Muscle layer of duodenum (tissue), 2 donors: Measurements from ENCODE around the gene SLC1A1.

Experiments
- H3K27ac ChIP-seq: one replicate; pipeline ENCODE4 v1.7.0; 2013; ENCODE audit warnings: mild to moderate bottlenecking, low read length
- H3K27me3 ChIP-seq: one replicate; pipeline ENCODE4 v1.7.0; 2013; ENCODE audit warnings: low read depth, mild to moderate bottlenecking, control low read depth, low read length
- H3K36me3 ChIP-seq, 2 donors: one replicate each; pipeline ENCODE4 v1.7.0; 2013; ENCODE audit warnings: low read length in 2 of 2, control low read depth in 1 of 2, mild to moderate bottlenecking in 1 of 2; ENCODE audit not compliant: insufficient read depth in 2 of 2, control insufficient read depth in 1 of 2
- H3K4me1 ChIP-seq, 2 donors: one replicate each; pipeline ENCODE4 v1.7.0; 2013; ENCODE audit warnings: low read length in 2 of 2, mild to moderate bottlenecking in 2 of 2, control low read depth in 1 of 2, moderate library complexity in 1 of 2; ENCODE audit not compliant: insufficient read depth in 2 of 2, control insufficient read depth in 1 of 2
- H3K4me3 ChIP-seq, 2 donors: one replicate each; pipeline ENCODE4 v1.7.0; 2013; ENCODE audit warnings: low read length in 2 of 2, low read depth in 1 of 2, mild to moderate bottlenecking in 1 of 2
- H3K9me3 ChIP-seq, 2 donors: one replicate each; pipeline ENCODE4 v1.7.0; 2013; ENCODE audit warnings: low read length in 2 of 2, control low read depth in 1 of 2, mild to moderate bottlenecking in 1 of 2; ENCODE audit not compliant: control insufficient read depth in 1 of 2
- donor health status: healthy.

The SLC1A1 gene

GRCh38 chr9:4489919-4490704, at the start of gene SLC1A1:
SLC1A1 (plus strand) TSS chr9:4490468; CDS start chr9:4490680, 212 bp downstream.
- Histone ChIP-seq H3K4me1 (peaks cover 7 to 17% of the 10 kb centered on the region in 2 donors), H3K36me3 (no peaks in the 10 kb centered on the region), H3K9me3 (no peaks in the 10 kb centered on the region), H3K27ac (no peak within 1 kb of the TSS), H3K4me3 (peak within 1 kb of the TSS; percentile 81 to 85), H3K27me3 (peaks cover 10% of the 10 kb centered on the region)

- Histone ChIP-seq H3K36me3 (no peaks in the 10 kb centered on the region), H3K27ac (no peak overlapping the region), H3K9me3 (no peaks in the 10 kb centered on the region), H3K4me3 (no peak overlapping the region), H3K4me1 (no peaks in the 10 kb centered on the region), H3K27me3 (no peaks in the 10 kb centered on the region)
Measured at GRCh38 chr9:4442806-4443205, 47.5 kb upstream of the SLC1A1 start.

GRCh38 chr9:4443439-4443838, 46.8 kb upstream of the SLC1A1 start:
- H3K9me3 ChIP-seq: no peaks in the 10 kb centered on the region
- no peaks in the 10 kb centered on the region for H3K36me3 ChIP-seq
- no peaks in the 10 kb centered on the region for H3K4me1 ChIP-seq
- H3K27me3 ChIP-seq: no peaks in the 10 kb centered on the region
- no peak overlapping the region for H3K4me3 ChIP-seq
- no peak overlapping the region for H3K27ac ChIP-seq

- Histone ChIP-seq H3K4me1 (no peaks in the 10 kb centered on the region), H3K9me3 (no peaks in the 10 kb centered on the region), H3K27me3 (no peaks in the 10 kb centered on the region), H3K4me3 (no peak overlapping the region), H3K27ac (no peak overlapping the region), H3K36me3 (no peaks in the 10 kb centered on the region)
Measured at GRCh38 chr9:4461437-4461836, 28.8 kb upstream of the SLC1A1 start.

GRCh38 chr9:4463824-4464223, 26.4 kb upstream of the SLC1A1 start:
- Histone ChIP-seq H3K4me3 (no peak overlapping the region), H3K36me3 (no peaks in the 10 kb centered on the region), H3K27ac (no peak overlapping the region), H3K4me1 (no peaks in the 10 kb centered on the region), H3K9me3 (peaks cover 0 to 2% of the 10 kb centered on the region in 2 donors), H3K27me3 (no peaks in the 10 kb centered on the region)

- Histone ChIP-seq H3K4me1 (no peaks in the 10 kb centered on the region), H3K27me3 (no peaks in the 10 kb centered on the region), H3K36me3 (no peaks in the 10 kb centered on the region), H3K9me3 (peaks cover 0 to 2% of the 10 kb centered on the region in 2 donors), H3K4me3 (no peak overlapping the region), H3K27ac (no peak overlapping the region)
Measured at GRCh38 chr9:4464911-4465513, 25.3 kb upstream of the SLC1A1 start.

- no peak overlapping the region for H3K4me3 ChIP-seq
- H3K27ac ChIP-seq: no peak overlapping the region
Measured at GRCh38 chr9:4465910-4466309, 24.4 kb upstream of the SLC1A1 start.

GRCh38 chr9:4475301-4475700, 15.0 kb upstream of the SLC1A1 start:
- Histone ChIP-seq H3K4me3 (no peak overlapping the region), H3K4me1 (no peaks in the 10 kb centered on the region), H3K27ac (no peak overlapping the region), H3K36me3 (no peaks in the 10 kb centered on the region), H3K27me3 (no peaks in the 10 kb centered on the region), H3K9me3 (no peaks in the 10 kb centered on the region)

More at GRCh38 chr9:4465910-4466309, 24.4 kb upstream of the SLC1A1 start:
- Histone ChIP-seq H3K27me3 (no peaks in the 10 kb centered on the region), H3K4me1 (no peaks in the 10 kb centered on the region), H3K9me3 (peaks cover 0 to 2% of the 10 kb centered on the region in 2 donors), H3K36me3 (no peaks in the 10 kb centered on the region)

- Histone ChIP-seq H3K36me3 (no peaks in the 10 kb centered on the region), H3K27me3 (peaks cover 5% of the 10 kb centered on the region)
Measured at GRCh38 chr9:4486176-4486575, 4.1 kb upstream of the SLC1A1 start.

GRCh38 chr9:4489562-4489918, 728 bp upstream of the SLC1A1 start:
- H3K27me3 ChIP-seq: peaks cover 10% of the 10 kb centered on the region
- no peak overlapping the region for H3K27ac ChIP-seq
- no peaks in the 10 kb centered on the region for H3K36me3 ChIP-seq
- H3K4me3 ChIP-seq: peak overlapping the region; percentile 81 to 85
- peaks cover 7 to 17% of the 10 kb centered on the region in 2 donors for H3K4me1 ChIP-seq
- no peaks in the 10 kb centered on the region for H3K9me3 ChIP-seq

More at GRCh38 chr9:4486176-4486575, 4.1 kb upstream of the SLC1A1 start:
- Histone ChIP-seq H3K4me1 (peaks cover 3 to 11% of the 10 kb centered on the region in 2 donors), H3K4me3 (no peak overlapping the region), H3K9me3 (no peaks in the 10 kb centered on the region), H3K27ac (no peak overlapping the region)

- Histone ChIP-seq H3K27ac (no peak overlapping the region), H3K27me3 (peaks cover 10% of the 10 kb centered on the region), H3K4me3 (peak overlapping the region; percentile 79 to 85), H3K36me3 (no peaks in the 10 kb centered on the region), H3K9me3 (no peaks in the 10 kb centered on the region), H3K4me1 (peaks cover 7 to 17% of the 10 kb centered on the region in 2 donors)
Measured at GRCh38 chr9:4490705-4491625, 697 bp downstream of the SLC1A1 start.
